ENCODE results near the gene CNPPD1.

Gene CNPPD1

GRCh38 chr2:219213026-219213415, 36.3 kb upstream of the CNPPD1 start:
- no peak overlapping the region for H2AFZ ChIP-seq
- no peak overlapping the region for H3K4me3 ChIP-seq (ENCODE audit: low read depth, low read length)
- no peaks in the 10 kb centered on the region for H3K9me3 ChIP-seq (ENCODE audit: control insufficient read depth, low read length)
- TF ChIP-seq CTCF (IDR thresholded peaks at IDR 0.05): no peak
- no peaks in the 10 kb centered on the region for H3K36me3 ChIP-seq (ENCODE audit: control insufficient read depth, insufficient read depth, low read length)
- H3K79me2 ChIP-seq: no peaks in the 10 kb centered on the region
- no peak overlapping the region for H3K4me2 ChIP-seq (ENCODE audit: low read length)
- peaks cover 7% of the 10 kb centered on the region for H3K4me1 ChIP-seq
- H3K27me3 ChIP-seq (ENCODE audit: control insufficient read depth, insufficient read depth, low read length): no peaks in the 10 kb centered on the region
- no peak overlapping the region for H3K9ac ChIP-seq
- H3K27ac ChIP-seq: no peak overlapping the region

DNA sequence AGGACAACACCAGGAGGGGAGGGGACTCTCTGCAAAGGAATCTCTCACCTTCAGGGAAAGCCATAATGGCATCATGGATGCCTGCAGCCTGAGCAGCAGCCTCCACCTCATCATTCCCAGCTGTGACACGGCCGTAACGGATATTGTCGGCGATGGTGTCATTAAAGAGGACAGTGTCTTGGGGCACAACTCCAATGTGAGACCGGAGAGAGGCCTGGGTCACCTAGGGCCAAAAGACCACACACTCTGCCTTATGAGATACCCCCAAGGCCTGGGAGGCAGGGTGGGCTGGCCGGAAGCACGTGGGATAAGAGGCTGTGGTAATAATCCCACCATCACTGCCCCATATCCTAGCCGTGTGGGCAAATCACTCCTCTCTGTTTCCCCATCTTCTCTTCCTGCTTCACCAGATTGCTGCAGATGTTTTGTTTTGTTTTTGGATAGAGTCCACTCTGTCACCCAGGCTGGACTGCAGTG, 34.2 kb upstream of the CNPPD1 start:
- H3K27me3 ChIP-seq (ENCODE audit: control insufficient read depth, insufficient read depth, low read length): no peaks in the 10 kb centered on the region
- H3K27ac ChIP-seq: no peak overlapping the region
- H2AFZ ChIP-seq: no peak overlapping the region
- no peak overlapping the region for H3K4me3 ChIP-seq (ENCODE audit: low read depth, low read length)
- H3K4me2 ChIP-seq (ENCODE audit: low read length): no peak overlapping the region
- H3K9me3 ChIP-seq (ENCODE audit: control insufficient read depth, low read length): no peaks in the 10 kb centered on the region
- no peak overlapping the region for H3K9ac ChIP-seq
- H3K79me2 ChIP-seq: no peaks in the 10 kb centered on the region
- H3K4me1 ChIP-seq: peaks cover 15% of the 10 kb centered on the region
- H3K36me3 ChIP-seq (ENCODE audit: control insufficient read depth, insufficient read depth, low read length): no peaks in the 10 kb centered on the region
- TF ChIP-seq CTCF (IDR thresholded peaks at IDR 0.05): no peak

DNA sequence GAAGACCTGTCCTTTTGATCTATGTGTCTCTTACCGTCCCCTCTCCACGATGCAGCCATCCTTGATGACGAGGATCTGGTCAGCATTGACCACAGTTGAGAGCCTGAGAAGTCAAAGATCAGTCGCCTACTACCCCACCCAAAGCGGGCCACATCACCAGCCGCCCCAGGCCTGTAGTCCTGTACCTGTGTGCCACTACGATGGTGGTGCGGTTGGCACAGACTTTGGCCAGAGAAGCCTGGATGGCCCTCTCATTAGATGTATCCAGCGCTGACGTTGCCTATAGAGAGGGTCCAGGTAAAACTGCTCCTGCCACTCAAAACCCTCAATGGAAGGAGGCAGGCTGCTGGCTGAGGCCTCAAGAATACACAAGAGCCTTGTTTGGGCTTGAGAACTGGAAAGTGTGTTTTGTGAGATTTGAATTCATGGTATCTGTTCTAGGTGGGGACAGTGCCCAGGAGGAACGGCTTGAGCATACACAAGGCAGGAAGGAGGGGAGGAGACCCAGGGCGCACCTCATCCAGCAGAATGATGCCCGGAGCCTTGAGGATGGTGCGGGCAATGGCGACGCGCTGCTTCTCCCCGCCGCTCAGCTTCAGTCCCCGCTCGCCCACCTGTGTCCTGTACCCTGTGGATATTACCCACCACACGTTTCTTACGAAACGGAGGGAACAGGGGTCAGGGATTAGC, 33.6 kb upstream of the CNPPD1 start:
- no peak overlapping the region for H3K4me2 ChIP-seq (ENCODE audit: low read length)
- H2AFZ ChIP-seq: no peak overlapping the region
- no peaks in the 10 kb centered on the region for H3K27me3 ChIP-seq (ENCODE audit: control insufficient read depth, insufficient read depth, low read length)
- H3K27ac ChIP-seq: no peak overlapping the region
- H3K79me2 ChIP-seq: no peaks in the 10 kb centered on the region
- H3K9me3 ChIP-seq (ENCODE audit: control insufficient read depth, low read length): no peaks in the 10 kb centered on the region
- peaks cover 15% of the 10 kb centered on the region for H3K4me1 ChIP-seq
- no peak for TF ChIP-seq CTCF (IDR thresholded peaks at IDR 0.05)
- H3K9ac ChIP-seq: no peak overlapping the region
- no peaks in the 10 kb centered on the region for H3K36me3 ChIP-seq (ENCODE audit: control insufficient read depth, insufficient read depth, low read length)
- no peak overlapping the region for H3K4me3 ChIP-seq (ENCODE audit: low read depth, low read length)

GRCh38 chr2:219209236-219210195, 32.8 kb upstream of the CNPPD1 start:
- no peaks in the 10 kb centered on the region for H3K9me3 ChIP-seq (ENCODE audit: control insufficient read depth, low read length)
- no peak overlapping the region for H3K4me3 ChIP-seq (ENCODE audit: low read depth, low read length)
- no peak overlapping the region for H2AFZ ChIP-seq
- no peaks in the 10 kb centered on the region for H3K36me3 ChIP-seq (ENCODE audit: control insufficient read depth, insufficient read depth, low read length)
- H3K27ac ChIP-seq: no peak overlapping the region
- H3K4me2 ChIP-seq (ENCODE audit: low read length): no peak overlapping the region
- H3K79me2 ChIP-seq: no peaks in the 10 kb centered on the region
- no peak for TF ChIP-seq CTCF (IDR thresholded peaks at IDR 0.05)
- peaks cover 15% of the 10 kb centered on the region for H3K4me1 ChIP-seq
- no peaks in the 10 kb centered on the region for H3K27me3 ChIP-seq (ENCODE audit: control insufficient read depth, insufficient read depth, low read length)
- no peak overlapping the region for H3K9ac ChIP-seq

All from parathyroid adenoma (tissue), 2 donors.